Ammon's horn (tissue), 1 donor: ENCODE data around the gene GAST.

Source experiments
- DNase-seq: peaks from one replicate; pipeline ENCODE4 v3.0.0-alpha.2; 2016; ENCODE audit warnings: low spot score

The GAST gene

DNA sequence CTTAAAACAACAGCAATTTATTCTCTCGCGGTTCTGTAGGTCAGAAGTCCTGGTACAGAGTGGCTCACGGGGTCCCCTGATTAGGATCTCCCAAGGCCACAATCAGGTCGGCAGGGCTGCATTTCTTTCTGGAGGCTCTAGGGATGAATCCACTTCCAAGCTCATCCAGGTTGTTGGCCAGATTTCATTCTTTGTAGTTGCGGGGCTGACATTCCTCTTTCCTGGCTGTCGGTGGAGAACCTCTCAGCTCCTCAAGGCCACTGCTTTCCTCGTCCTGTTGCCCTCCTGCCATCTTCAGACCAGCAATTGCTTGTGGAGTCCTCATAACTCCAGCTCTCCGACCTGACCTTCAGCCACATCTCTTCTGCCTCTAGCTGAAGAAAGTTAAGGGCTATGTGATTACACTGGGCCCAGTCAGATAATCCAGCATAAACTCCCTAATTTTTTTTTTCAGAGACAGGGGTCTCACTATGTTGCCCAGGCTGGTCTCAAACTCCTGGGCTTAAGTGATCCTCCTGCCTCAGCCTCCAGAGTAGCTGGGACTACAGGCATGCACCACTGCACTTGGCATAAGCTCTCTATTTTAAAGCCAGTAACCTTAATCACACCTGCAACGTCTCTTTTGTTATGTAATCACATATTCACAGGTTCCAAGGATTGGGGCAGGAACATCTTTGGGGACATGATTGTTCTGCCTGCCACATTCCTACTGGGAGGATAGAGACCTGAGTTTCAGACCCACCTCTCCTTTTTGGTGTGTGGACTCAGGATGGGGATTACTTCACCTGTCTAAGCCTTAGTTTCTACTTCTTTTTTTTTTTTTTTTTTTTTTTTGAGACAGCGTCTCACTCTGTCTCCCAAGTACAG is 4.1 kb upstream of the GAST start:
- DNase-seq, result no peak

- DNase-seq, result peak; percentile 93
Measured at GRCh38 chr17:41710472-41711090, 1.6 kb upstream of the GAST start.

DNA sequence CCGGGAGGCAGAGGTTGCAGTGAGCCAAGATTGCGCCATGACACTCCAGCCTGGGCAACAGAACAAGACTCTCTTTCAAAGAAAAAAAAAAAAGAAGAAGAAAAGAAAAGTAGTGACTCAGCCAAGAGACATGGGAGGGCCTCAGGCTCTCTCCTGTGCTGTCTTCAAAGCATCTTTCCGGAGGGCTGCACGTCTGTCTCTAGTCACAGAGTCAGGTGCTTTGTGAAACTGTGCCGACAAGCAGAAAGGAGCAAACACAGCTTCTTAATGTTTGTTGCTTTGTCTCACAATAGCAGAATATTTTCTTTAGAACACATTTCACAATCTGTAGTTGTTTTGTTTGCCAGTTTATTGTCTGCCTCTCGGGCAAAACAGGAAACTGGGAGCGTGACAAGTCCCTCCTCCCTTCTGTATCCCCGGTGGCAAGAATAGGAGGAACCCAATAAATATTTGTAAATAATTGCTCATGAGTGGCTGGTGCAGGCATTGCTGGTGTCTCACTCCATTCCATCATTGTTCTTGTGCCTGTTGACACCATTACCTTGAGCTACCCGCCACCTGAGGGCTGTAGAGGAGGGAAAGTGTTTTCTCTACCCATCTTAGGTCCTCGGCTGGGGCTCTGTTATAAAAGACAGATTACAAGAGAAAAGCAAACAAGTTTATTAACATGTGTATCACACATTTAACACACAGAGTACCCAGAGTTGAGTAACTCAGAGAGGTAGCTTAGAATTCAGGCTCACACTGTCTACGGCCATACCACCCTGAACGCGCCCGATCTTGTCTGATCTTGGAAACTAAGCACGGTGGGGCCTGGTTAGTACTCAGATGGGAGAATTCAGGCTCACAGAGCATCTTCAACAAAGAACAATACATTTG is 5.5 kb downstream of the GAST start:
- no peak for DNase-seq

- DNase-seq, result peak; percentile 59
Measured at GRCh38 chr17:41718287-41718645, 6.1 kb downstream of the GAST start.

GRCh38 chr17:41722231-41722630 is 10.1 kb downstream of the GAST start:
- no peak for DNase-seq

DNA sequence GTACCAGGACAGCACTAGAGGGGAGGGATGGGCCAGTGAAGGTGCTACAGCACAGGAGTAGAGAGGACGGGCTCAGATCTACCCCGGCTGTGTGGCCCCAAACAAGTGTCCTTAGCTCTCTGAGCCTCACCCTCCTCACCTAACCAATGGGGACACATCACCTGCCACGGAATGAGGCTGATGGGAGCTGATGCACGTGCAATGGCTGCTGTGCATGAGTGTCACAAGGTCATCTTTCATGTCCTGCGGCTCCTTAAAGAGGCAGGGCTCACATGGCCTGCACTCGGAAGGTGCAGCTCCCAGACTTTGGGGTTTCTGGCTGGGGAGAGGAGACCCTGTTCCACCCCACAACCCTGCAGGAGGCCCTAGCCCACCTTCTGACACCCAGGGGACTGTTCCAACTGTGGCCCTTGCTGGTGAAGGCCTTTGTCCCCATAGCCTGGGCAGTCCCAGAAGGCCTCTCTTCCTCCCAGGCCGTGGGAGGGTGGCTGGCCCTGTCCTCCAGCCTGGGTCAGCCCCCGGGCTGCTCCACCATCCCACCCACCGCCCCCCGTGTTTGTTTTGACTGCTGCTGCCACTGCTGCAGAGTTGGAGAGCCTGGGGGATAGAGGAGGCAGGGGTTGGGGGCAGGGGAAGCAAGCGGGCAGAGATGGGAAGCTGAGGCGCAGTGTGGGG is 11.8 kb downstream of the GAST start:
- no peak for DNase-seq

GRCh38 chr17:41724476-41725050 is 12.4 kb downstream of the GAST start:
- no peak for DNase-seq

- no peak for DNase-seq
Measured at GRCh38 chr17:41725134-41725533, 13.0 kb downstream of the GAST start.

- no peak for DNase-seq
Measured at GRCh38 chr17:41728056-41728455, 15.9 kb downstream of the GAST start.

DNA sequence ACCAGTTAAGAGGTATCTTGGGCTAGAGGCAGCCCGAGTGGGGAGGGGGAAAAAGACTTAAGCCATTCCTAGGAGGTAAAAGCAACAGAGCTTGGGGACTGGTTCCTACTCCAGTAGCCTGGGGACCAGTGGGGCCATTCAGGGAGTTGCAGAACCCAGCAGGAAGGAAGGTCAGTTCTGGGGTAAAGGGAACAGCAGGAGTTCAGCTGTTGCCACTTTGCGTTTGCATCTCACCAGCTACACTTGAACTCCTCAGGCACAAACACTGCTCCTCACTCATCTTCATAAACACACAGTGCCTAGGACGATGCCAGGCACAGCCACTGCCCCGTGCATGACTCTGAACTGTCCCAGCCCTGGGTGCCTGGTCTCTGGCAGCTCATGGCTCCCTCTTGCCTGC is 18.3 kb downstream of the GAST start:
- DNase-seq, result no peak

GRCh38 chr17:41731836-41732235 is 19.7 kb downstream of the GAST start:
- no peak for DNase-seq

GRCh38 chr17:41733348-41734138 is 21.4 kb downstream of the GAST start:
- DNase-seq, result no peak

GRCh38 chr17:41734139-41734948 is 22.2 kb downstream of the GAST start, which contains the start of gene HAP1:
Gene HAP1 (minus strand): TSS chr17:41734643. CDS start chr17:41734634, 9 bp downstream.
- peak; percentile 39 for DNase-seq

DNA sequence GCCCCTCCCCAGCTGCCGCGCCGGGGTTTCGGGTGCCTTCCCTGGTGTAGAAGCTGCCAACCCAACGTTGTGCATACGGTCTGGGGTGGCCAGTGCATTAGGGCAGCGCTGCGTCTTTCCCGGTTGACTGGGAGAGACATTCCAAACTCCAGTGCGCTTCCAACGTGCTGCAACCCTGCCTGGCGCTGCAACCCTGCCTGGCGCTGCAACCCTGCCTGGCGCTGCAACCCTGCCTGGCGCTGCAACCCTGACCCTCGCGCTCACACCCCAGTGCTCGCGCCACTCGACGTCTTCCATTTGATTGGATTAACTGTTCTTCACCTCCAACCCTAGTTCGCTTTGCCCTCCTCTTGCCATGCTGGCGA is 22.8 kb downstream of the GAST start:
- DNase-seq, result peak; percentile 18

DNA sequence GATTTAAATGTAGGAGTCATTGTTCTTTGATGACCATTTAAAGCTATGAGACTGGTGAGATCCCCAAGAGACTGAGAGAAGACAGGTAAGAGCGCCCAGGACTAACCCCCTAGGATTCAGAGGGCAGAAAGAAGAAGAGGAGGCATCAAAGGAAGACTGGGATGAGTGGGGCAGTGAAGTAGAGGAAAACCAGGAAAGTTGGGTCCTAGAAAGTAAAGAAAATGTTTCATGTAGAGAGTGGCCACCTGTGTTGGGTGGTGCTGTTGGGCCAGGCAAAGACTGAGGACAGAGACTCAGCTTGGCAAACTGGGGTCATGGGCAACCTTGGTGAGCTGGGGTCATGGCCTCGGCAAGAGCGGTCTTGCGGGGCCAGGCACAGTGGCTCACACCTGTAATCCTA is 23.6 kb downstream of the GAST start:
- no peak for DNase-seq

DNA sequence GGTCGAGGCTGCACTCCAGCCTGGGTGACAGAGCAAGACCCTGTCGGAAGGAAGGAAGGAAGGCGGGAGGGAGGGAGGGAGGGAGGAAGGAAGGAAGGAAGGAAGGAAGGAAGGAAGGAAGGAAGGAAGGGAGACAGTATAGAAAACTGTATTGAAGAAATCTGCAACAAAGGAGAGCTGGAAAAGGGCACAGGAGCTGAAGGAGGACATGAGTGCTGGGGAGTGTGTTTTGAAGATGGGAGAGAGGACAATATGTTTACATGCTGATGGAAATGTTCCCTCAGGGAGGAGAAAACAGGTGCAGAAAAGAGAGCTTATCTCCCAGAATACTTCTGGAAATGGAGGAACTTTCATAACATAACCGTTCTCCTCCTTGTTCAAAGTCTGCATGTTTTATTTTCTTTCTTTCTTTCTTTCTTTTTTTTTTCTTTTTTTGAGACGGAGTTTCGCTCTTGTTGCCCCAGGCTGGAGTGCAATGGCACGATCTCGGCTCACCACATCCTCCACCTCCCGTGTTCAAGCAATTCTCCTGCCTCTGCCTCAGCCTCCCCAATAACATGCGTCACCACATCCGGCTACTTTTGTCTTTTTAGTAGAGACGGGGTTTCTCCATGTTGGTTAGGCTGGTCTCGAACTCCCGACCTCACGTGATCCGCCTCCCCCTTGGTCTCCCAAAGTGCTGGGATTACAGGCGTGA is 25.0 kb downstream of the GAST start:
- DNase-seq, result no peak

DNA sequence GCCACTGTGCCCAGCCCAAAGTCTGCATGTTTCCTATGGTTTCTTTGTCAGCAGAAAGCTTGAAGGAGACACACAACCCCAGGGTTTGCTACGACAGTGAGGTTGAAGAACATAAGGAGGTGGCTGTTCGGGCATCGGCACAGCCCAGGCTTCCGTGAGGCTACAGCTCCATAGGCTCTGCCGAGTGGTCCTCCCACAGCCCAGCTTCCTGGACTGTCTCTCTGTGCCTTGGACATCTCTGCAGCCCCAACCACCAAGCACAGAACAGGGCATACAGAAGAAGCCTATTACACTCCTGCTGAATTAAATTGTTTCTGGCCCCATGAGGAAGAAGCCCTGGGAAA is 25.5 kb downstream of the GAST start:
- DNase-seq, result no peak

DNA sequence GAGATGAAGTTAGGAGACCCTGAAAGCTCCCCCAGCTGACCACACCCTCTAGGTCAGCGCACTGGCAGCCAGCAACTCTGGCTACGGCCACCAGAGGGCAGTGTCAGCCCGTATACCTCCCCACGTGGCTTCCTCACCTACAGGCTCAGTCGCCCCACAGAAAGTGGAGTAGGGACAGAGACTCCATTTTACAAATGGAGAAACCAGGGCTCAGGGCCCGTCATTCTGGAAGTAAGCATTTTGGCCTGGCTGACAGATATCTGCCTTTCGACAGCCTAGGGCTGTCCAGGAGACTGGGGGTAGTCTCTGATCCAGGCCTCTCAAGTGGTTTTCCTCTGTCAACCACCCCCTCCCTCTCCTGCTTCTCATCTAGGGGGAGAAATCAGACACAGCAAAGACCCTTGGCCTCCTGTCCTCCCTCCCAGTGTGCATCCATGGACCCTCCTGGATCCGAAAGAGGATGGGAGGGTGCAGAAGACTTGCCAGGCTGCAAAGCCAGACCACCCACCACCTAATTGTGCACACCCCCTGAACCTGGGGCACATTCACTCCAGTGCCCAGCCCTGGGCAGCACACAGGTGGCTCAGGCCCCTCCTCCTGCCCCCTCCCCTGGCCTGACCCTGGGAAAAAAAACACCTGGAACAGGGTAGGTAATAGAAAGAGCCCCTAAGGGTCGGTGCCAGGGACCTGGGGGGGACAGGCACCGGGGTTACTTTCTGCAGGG is 26.1 kb downstream of the GAST start:
- peak; percentile 87 for DNase-seq

GRCh38 chr17:41738801-41739112 is 26.6 kb downstream of the GAST start:
- DNase-seq, result no peak
